GM18517 (cell line): ENCODE results near the gene AP3S2.
A peak's percentile ranks its signal among the peaks of the same experiment; 100 is the strongest.
"Not testable (repeated sequence)": the region's sequence is repeated elsewhere in the genome, so short reads cannot be mapped to it uniquely, and the experiment has no call there.

Experiments
- ATAC-seq: cut with Tn5 transposase; IDR thresholded peaks from one replicate; pipeline ENCODE4 v1.9.1; 2021; ENCODE audit warnings: mild to moderate bottlenecking, moderate library complexity; ENCODE audit not compliant: unreplicated experiment

AP3S2 gene

DNA sequence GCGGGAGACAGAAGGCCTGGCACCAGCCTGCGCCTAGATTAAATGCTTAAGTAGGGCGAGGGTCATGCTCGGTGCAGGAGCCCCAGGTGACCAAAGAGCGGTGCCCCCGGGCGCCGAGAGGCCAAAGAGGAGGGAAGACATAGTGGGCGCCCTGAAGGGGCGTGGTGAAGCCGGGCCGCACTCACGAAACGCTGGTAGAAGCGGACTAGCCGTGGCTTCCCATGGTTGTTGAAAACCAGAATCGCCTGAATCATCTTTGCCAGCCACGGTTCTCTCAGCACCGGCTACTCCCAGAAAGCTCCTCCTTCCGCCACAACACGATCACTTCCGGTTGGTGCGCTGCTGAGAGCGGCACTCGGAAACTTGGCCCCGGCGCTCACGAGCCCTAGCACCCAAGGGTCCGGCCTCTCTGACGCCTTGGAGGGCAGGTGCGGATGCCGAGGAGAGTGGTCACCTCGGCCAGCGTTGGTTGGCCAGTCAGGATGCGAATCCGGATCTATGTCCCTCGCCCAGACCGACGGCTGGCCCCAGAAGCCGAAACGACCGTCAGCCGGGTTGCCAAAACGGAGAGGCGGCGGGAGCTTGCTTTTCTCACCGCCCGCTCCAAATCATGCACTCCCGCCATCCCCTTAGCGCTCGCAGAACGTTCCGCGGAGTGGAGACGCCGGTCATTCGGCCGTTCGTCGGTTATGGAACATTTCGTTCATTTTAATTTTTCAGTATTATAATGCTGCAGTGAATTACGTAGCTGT is at the start of gene AP3S2:
Gene AP3S2, minus strand, starts transcription at position 299 of the 752 bp plus-strand sequence. Its CDS starts 45 bp downstream, at position 254.
- ATAC-seq: peak; percentile 89

GRCh38 chr15:89939910-89940309 is 46.1 kb upstream of the AP3S2 start:
- no peak for ATAC-seq

DNA sequence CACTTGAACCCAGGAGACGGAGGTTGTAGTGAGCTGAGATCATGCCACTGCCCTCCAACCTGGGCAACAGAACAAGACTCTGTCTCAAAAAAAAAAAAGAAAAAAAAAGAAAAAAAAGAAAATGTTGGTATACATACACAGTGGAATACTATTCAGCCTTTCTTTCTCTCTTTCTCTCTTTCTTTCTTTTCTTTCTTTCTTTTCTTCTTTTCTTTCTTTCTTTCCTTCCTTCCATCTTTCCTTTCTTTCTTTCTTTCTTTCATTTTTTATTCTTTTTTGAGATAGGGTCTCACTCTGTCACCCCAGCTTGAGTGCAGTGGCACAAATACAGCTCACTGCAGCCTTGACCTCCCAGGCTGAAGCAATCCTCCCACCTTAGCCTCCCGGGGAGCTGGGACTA is 45.6 kb upstream of the AP3S2 start:
- not testable (repeated sequence) for ATAC-seq

DNA sequence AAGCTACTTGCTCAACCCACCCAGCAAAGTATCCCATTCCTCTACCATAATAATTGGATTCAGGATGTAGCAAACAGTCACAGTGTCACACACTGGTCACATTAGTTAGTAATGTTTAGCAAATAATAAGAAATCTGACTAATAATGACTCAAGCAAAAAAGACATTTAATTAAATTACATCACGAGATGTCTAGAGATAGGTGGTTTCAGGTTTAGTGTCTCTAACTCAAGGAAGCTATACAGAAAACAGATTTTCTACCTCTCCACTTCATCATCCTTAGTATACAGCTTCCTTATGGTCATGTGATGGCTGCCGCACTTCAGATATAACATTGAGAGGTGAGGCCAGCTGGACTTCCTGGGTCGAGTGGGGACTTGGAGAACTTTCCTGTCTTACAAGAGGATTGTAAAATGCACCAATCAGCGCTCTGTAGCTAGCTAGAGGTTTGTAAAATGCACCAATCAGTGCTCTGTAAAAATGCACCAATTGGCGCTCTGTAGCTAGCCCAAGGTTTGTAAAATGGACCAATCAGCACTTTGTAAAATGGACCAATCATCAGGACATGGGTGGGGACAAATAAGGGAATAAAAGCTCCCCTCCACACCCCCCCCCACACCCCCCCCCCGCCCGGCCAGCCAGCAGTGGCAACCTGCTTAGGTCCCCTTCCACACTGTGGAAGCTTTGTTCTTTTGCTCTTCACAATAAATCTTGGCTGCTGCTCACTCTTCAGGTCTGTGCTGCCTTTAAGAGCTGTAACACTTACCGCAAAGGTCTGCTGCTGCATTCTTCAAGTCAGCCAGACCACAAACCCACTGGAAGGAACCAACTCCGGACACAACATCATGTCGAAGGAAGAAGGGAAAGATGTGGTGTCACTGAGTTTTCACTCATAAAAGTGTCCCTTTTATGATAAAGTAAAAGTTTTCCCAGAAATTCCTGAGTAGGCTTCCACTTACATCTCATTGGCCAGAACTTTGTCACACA is 43.9 kb upstream of the AP3S2 start:
- ATAC-seq: no peak

DNA sequence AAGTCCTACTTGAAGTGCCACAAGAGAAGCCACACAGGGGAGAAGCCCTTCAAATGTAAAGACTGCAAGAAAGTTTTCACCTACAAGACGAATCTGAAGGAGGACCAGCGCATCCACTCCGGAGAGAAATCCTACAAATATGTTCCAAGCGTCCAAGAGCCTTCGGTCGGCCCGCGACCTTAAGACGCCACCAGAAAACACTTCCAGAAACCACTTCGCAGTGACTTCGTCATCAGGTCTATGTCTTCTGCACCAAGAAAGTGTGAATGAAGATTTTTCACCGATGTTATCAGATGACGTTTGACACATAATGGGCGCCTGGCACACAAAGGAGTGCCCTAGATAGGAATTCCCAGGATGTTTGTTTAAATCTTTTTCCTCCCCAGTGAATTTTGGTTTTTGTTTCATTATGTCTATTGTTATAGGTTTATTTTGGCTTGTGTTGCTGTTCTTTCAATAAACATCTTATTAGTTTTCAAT is 43.0 kb upstream of the AP3S2 start:
- ATAC-seq: no peak

DNA sequence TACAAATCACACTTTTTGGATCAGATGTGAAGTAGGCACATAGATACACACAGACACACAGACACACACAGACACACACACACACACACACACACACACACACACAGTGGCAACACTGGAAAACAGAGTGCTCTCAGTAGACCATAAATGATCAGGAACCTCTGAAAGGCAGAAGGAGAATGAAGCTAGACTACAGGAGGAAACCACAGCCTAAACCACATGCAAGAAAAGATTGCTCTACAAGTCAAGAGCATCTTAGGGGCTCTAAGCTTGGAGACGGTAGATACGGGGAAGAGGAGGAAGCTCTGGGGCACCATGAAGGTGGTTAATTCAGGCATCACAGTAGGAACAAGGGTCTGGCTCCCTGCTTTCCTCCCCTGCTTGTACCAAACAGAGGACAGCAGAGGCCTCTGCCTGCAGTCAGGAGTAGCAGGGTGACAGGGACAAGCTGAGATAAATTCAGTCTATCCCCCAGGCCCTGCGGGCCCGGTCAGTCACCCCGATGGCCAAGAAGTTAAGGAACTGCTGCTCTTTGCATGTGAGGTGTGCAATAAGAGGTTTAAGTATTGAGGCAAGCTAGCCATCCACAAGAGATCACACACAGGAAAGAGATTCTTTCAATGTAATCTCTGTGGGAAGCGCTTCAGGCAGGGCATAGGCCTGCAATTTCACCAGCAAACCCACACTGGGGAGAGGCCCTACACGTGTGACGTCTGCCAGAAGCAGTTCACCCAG is 42.4 kb upstream of the AP3S2 start:
- no peak for ATAC-seq

DNA sequence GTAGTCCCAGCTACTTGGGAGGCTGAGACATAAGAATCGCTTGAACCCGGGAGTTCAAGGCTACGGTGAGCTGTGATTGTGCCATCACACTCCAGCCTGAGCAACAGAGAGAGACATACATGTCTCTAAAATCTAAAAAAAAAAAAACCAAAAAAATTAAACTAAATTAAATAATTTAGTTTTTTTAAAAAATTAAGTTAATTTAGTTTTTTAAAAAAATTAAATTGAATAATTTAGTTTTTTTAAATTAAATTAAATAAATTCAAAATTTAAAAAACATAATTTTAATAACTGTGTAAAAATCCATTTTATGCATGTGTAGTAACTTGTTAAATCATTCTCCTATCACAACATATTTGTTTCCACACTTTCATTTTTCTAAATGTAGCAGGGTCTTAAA is 39.1 kb upstream of the AP3S2 start:
- ATAC-seq: no peak

- no peak for ATAC-seq
Observed at GRCh38 chr15:89928421-89928820, 34.6 kb upstream of the AP3S2 start.

- no peak for ATAC-seq
Observed at GRCh38 chr15:89926158-89926557, 32.4 kb upstream of the AP3S2 start.

DNA sequence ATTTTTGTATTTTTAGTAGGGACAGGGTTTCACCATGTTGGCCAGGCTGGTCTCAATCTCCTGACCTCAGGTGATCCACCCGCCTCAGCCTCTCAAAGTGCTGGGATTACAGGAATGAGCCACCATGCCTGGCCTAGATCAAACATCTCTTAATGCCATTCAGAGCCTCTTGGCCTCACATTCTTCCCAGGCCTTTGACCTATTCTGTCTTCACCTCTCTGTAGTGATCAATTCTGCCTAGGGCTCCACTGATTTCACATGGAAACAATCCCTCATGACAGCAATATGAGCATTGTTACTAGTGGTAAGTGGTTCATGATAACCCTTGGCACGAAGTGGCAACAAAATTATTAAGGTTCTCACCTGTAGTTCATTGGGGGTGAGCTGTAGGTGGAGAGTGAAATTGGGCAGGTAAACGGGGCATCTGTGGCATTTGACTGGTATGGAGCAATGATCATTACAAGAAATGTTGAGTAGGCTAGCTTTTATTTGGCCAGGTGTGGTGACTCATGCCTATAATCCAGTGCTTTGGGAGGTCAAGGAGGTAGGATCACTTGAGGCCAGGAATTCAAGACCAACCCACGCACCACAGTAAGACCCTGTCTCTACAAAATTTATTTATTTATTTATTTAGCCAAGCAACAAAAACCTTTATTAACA is 23.8 kb upstream of the AP3S2 start:
- ATAC-seq: no peak

DNA sequence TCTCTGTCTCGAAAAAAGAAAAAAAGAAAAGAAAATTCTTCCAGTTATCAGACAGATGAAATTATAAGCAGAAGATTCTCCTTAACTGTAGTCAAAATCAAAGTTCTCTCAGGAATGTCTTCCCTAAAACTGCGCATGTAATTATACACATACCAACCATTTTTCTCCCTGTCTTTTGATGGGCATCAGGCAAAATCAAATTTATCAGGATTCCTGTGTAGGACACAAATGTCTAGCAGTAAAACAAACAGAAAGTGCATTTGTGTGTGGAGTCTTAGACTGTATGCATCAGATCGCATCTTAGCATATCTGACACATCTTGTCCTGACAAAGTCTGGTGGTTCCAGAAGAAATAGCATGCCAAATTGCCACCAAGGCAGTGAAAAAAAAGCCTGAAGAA is 22.9 kb upstream of the AP3S2 start:
- no peak for ATAC-seq

DNA sequence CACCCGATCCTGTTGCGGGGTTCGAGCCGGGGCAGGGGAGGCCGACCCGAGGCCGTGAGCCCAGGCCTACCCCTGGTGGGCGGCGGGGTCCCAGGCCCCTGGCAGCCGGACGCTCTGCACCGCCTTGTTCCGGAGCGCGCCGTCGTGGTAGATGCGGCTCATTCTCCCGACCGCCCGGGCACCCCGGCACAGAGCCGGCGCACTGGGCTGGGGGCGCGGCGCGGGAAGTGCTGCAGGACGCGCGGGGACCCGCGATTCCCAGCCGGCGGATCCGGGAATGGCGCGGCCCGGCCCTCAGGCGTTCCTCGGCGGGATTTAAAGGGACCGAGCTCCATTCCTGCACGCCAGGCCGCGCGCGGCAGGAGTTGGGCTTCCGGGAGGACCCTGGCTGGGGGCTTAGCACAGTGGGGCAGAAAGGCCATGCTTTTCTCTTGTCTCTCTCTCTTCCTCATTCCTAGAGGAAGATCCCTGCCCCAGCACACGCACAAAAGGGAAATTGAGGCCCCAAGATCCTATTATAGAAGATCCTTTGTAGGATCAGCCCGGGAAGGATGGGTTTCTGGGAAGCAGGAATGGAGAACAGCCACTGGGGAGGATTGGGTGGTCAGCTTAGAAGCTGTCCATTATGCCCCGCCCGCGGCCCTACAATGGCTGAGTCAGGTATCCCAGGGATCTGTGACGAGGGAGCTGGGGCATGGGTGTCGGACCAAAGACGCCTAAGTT is 19.0 kb upstream of the AP3S2 start, which contains the start of gene ARPIN:
Gene ARPIN, minus strand, starts transcription at position 279 of the 723 bp plus-strand sequence. Its CDS starts 117 bp downstream, at position 162.
- ATAC-seq: no peak

GRCh38 chr15:89912145-89912673 is 18.4 kb upstream of the AP3S2 start:
- ATAC-seq: no peak

DNA sequence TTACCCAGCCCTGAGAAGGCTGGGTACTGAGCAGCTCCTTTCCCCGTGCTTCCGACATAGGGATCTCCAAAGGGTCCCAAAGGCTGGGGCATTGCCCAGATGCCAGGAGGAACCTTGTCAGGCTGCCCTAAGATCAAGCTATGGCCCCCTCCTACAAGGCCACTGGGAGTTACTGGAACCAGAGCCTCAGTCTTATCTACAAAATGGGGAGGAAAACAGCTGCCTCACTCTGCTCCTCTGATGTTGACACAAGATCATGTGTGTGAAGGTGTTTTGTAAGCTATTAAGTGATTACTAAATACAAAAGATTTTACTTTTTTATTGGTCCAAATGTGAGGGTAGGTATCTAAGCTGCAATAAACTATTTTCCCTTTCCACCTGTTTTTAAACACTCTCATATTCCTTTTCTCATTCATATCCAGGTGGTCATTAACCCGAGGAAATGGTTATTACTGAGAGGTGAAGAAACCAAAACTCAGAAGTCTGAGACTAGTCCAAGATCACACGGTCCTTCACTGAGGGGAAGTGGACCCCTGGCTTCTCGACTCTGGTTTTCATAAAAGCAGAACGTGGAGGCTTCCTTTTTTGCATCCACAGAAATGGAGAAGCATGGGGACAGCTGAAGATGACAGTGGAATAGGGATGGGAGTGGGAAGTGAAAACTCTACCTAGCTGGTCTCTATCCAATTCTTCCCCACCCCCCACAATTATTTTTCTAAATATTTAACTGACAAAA is 17.3 kb upstream of the AP3S2 start:
- no peak for ATAC-seq

- ATAC-seq: no peak
Observed at GRCh38 chr15:89909611-89910010, 15.8 kb upstream of the AP3S2 start.

DNA sequence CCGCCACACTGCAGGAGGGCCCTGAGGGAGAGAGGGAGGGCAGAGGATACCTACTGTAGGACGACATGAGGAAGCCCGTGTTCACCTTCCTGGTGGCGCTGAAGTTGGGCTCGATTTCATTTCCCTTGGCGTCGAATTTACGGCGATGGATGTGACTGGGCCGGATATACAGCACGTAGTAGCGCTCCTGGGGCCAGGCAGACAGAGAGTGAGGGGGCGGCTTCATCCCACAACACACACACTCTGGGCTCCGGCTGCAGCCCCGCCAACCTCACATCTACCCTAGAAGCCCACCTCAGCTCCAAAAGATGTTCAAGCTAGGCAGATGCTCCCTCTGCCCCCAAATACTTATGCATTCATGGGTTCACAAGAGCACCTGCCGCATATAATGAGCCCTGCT is 14.4 kb upstream of the AP3S2 start:
- no peak for ATAC-seq

DNA sequence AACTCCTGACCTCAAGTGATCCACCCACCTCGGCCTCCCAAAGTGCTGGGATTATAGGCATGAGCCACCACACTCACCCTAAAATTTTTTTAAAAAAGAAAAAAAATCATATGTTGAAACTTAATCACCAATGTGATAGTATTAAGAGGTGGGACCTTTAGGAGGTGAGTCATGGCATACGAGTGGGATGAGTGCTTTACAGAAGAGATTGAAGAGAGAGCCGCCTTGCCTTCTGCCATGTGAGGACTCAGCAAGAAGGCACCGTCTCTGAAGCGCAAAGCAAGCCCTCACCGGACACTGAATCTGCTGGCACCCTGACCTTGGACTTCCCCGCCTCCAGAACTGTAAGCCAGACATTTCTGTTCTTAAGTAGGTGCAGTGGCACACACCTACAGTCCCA is 13.5 kb upstream of the AP3S2 start:
- ATAC-seq: no peak

DNA sequence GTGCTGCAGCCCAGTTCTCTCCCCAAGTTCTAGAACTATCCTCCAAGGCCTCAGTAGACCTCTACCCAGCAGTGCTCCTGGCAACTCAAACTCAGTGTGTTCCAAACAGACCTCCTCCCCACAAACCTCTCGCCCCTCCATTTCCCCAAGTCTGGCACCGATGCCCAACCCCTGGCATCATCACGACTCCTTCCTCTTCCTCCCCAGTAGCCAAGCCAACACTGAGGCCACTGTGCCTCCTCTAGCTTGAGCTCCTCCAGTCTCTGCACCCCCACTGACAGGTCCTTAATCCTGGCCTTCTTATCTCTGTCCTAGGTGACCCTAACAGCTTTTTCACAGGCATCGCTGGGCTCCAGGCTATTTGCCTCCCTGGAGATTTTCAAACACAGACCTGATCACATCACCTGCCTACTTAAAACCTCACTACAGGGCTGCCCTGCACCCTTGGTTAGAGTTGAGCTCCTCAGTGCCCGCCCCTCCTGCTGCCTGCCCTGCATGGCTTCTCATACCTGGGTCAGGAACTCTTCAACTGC is 12.1 kb upstream of the AP3S2 start:
- no peak for ATAC-seq

DNA sequence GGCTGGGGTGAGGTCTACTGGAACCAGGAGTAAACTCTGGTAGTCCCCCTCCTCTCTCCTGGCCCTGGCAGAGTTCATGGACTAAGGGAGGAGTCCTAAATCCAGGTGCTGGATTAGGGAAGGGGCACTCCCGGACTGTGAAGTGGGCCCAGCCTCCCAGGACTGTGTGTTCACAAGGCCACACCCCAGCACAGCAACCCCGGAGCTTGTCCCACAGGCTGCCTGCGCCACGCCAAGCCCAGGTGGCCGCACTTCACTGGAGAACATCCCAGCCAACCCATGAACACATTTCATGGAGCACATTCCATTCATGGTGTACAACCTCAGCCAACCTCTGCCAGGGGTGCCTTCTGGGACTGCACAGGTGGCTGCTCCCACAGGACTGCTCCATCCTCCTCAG is 10.7 kb upstream of the AP3S2 start:
- no peak for ATAC-seq
